Activated CD8-positive, alpha-beta T cell treated with anti-CD3 and anti-CD28 coated beads for 36 hours (primary cell): ENCODE results near the gene DEPDC4. TPM values are rescaled to one million over a fixed set of nuclear protein-coding genes. Genes with fewer than 3 reads are reported as not detected.

Source experiments
- ATAC-seq: fragments of 200-7000 bp; cut with Tn5 transposase; one replicate; pipeline ENCODE4 v1.10.0; 2021; ENCODE audit warnings: mild to moderate bottlenecking, moderate library complexity
- CTCF ChIA-PET: fragments of 350-600 bp; sonication (Branson Sonifier 250); formaldehyde crosslinking; loops from one replicate; lab custom pipeline; 2021; ENCODE audit warnings: antibody characterized with exemption; lab: Charles Lee
- POLR2A ChIA-PET: fragments of 350-600 bp; sonication (Branson Sonifier 250); formaldehyde crosslinking; loops from one replicate; lab custom pipeline; 2021; ENCODE audit warnings: antibody characterized with exemption; lab: Charles Lee
- DNase-seq: peaks from one replicate; pipeline ENCODE4 v3.0.0-alpha.2; 2020
- H3K27ac Mint-ChIP-seq: one replicate; pipeline ENCODE4 v1.8.0; 2021; ENCODE audit warnings: mild to moderate bottlenecking, mixed read lengths
- H3K27me3 Mint-ChIP-seq: one replicate; pipeline ENCODE4 v1.8.0; 2021; ENCODE audit warnings: mixed read lengths
- H3K36me3 Mint-ChIP-seq: one replicate; pipeline ENCODE4 v1.8.0; 2021; ENCODE audit warnings: low read depth, mixed read lengths
- H3K4me1 Mint-ChIP-seq: one replicate; pipeline ENCODE4 v1.8.0; 2021; ENCODE audit warnings: low read depth, mixed read lengths
- H3K4me3 Mint-ChIP-seq: one replicate; pipeline ENCODE4 v1.8.0; 2021; ENCODE audit warnings: mild to moderate bottlenecking, moderate library complexity, mixed read lengths
- H3K9me3 Mint-ChIP-seq: one replicate; pipeline ENCODE4 v1.8.0; 2021; ENCODE audit warnings: mixed read lengths
- intact Hi-C: fragments of 100-400 bp; cut with micrococcal nuclease; formaldehyde crosslinking; loops from one replicate; pipeline ENCODE4 v1.10.0; 2022
- total RNA-seq, 2 experiments: library from RNA; stranded (reverse); gene quantifications; one replicate each; pipeline ENCODE4 v1.2.3, GENCODE V29; 2021
- TF ChIP-seq, protein P1 (sequence below): fragments of 200-600 bp; IDR thresholded peaks from one replicate; pipeline ENCODE4 v1.8.0; 2022; ENCODE audit warnings: antibody characterized with exemption, mild to moderate bottlenecking

The DEPDC4 gene
- total RNA-seq, 2 experiments from 2014 or later: 1.6 to 3.7 TPM

DNA sequence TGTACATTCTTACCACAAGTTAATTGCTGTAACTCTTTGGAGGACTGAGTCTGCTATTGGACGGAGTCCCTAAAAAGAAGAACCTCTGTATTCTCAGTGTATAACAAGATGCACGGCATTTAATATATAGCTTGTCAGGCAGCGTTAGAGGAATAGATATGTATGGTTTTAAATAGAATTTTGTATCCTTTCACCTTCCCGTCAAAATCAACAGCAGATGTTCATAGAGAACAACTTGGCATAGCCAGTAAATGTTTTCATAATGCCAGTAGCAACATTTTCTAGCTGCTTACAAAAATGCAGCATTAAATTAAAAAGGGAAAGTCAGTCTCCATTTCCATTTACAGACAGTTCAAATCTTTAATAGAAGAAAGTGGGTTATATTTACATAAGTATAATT lies 6.9 kb upstream of the DEPDC4 start:
- intact Hi-C loops: no loop called here
- H3K27me3 Mint-ChIP-seq: no peaks in the 10 kb centered on the region
- TF ChIP-seq, protein P1, sequence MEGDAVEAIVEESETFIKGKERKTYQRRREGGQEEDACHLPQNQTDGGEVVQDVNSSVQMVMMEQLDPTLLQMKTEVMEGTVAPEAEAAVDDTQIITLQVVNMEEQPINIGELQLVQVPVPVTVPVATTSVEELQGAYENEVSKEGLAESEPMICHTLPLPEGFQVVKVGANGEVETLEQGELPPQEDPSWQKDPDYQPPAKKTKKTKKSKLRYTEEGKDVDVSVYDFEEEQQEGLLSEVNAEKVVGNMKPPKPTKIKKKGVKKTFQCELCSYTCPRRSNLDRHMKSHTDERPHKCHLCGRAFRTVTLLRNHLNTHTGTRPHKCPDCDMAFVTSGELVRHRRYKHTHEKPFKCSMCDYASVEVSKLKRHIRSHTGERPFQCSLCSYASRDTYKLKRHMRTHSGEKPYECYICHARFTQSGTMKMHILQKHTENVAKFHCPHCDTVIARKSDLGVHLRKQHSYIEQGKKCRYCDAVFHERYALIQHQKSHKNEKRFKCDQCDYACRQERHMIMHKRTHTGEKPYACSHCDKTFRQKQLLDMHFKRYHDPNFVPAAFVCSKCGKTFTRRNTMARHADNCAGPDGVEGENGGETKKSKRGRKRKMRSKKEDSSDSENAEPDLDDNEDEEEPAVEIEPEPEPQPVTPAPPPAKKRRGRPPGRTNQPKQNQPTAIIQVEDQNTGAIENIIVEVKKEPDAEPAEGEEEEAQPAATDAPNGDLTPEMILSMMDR: no peak
- no peak overlapping the region for H3K4me3 Mint-ChIP-seq
- H3K4me1 Mint-ChIP-seq: peaks cover 55% of the 10 kb centered on the region
- CTCF ChIA-PET: no interaction called here
- no peak for ATAC-seq
- POLR2A ChIA-PET: no interaction called here
- no peak for DNase-seq
- H3K36me3 Mint-ChIP-seq: peaks cover 7% of the 10 kb centered on the region
- peaks cover 2% of the 10 kb centered on the region for H3K9me3 Mint-ChIP-seq
- no peak overlapping the region for H3K27ac Mint-ChIP-seq

GRCh38 chr12:100268835-100269564 lies 2.1 kb upstream of the DEPDC4 start:
- DNase-seq: no peak
- Mint-ChIP-seq H3K4me1 (peaks cover 39% of the 10 kb centered on the region), H3K36me3 (peaks cover 4% of the 10 kb centered on the region), H3K27me3 (no peaks in the 10 kb centered on the region), H3K27ac (no peak overlapping the region), H3K4me3 (peak overlapping the region; percentile 86), H3K9me3 (no peaks in the 10 kb centered on the region)
- intact Hi-C loops: loop anchor here (5.0 kb wide), 1 partner anchor 67 kb away; the partner anchor contains the start of gene ACTR6
- no peak for ATAC-seq
- TF ChIP-seq, protein P1: no peak
- ChIA-PET POLR2A (no interaction called here), CTCF (interaction anchor here (1.1 to 2.5 kb wide), 3 partner anchors 13 to 68 kb away, joined by 3 to 6 read pairs (median 5); partner anchors contain the start of gene ACTR6)

DNA sequence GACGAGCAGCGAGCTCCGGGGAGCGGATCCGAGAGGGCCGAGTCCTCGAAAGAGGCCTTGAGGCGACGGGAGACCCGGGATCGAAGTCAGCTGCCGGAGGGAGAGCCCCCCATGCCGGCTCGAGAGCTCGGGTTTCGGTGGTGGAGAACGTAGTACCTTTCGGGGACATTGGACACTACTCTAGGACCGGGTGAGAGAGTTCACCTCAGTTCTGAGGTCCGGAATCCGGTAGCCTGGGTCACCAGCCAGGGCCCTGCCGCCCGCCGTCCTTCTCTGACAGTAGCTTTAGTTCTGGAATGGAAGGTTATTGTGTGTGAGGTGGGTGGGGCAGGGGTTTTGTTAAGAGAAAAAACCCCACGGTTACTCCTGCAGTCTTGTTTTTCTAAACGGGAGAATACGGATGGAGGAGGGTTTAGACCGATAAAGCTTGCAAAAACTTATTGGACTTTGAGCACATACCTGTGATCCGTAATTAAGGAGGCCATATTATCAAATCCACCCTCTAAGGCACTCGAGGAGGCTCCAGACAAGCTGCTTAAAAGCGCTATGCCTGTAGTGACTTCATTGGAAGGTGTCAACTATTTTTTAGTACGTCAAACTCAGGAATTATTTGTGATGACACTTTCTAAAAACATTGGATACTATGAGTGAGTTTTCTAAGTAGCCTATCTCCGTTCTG lies 863 bp upstream of the DEPDC4 start:
- TF ChIP-seq, protein P1: no peak
- DNase-seq (peak; percentile 42), ATAC-seq (no peak)
- Mint-ChIP-seq H3K4me3 (peak overlapping the region; percentile 86), H3K27me3 (no peaks in the 10 kb centered on the region), H3K36me3 (peaks cover 4% of the 10 kb centered on the region), H3K27ac (peak overlapping the region; percentile 85), H3K4me1 (peaks cover 28% of the 10 kb centered on the region), H3K9me3 (no peaks in the 10 kb centered on the region)
- CTCF ChIA-PET: interaction anchor here (1.1 to 2.5 kb wide), 4 partner anchors 12 to 113 kb away, joined by 3 to 6 read pairs (median 4); partner anchors contain the start of gene ACTR6
- intact Hi-C loops: loop anchor here (5.0 kb wide), 1 partner anchor 65 kb away; the partner anchor contains the start of gene ACTR6
- POLR2A ChIA-PET: interaction anchor here (0.6 to 1.4 kb wide), 5 partner anchors 16 to 305 kb away, joined by 3 to 8 read pairs (median 3); partner anchors contain the start of gene ACTR6

DNA sequence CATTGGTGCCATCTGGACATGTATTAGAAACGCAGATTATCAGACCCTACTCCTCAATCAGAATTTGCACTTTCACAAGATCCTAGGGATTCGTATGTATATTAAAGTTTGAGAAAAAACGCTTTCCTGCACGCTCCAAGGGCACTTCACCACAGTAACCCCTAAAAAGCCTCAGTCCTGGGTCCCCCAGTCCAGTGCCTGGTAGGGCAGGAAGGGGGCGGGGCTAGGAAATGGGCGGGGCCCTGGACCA lies 369 bp downstream of the DEPDC4 start:
- intact Hi-C loops: loop anchor here (5.0 kb wide), 1 partner anchor 64 kb away; the partner anchor contains the start of gene ACTR6
- DNase-seq (no peak), ATAC-seq (peak; percentile 85)
- POLR2A ChIA-PET: interaction anchor here (1.2 to 1.4 kb wide), 2 partner anchors 20 to 66 kb away, joined by 3 to 8 read pairs; partner anchors contain the start of gene ACTR6
- CTCF ChIA-PET: interaction anchor here (1.2 to 2.5 kb wide), 2 partner anchors 66 to 112 kb away, joined by 4 to 6 read pairs; partner anchors contain the start of gene ACTR6
- Mint-ChIP-seq H3K4me1 (peaks cover 20% of the 10 kb centered on the region), H3K9me3 (no peaks in the 10 kb centered on the region), H3K27me3 (no peaks in the 10 kb centered on the region), H3K4me3 (peak overlapping the region; percentile 86), H3K36me3 (peaks cover 4% of the 10 kb centered on the region), H3K27ac (peak overlapping the region; percentile 98)
- TF ChIP-seq, protein P1: no peak
